SIG-M5 treated with dmso at 0.1 percent for 504 hours (cell line): ENCODE measurements around the gene ATF6.
"Not testable (repeated sequence)": the region's sequence is repeated elsewhere in the genome, so short reads cannot be mapped to it uniquely, and the experiment has no call there.

ENCODE experiments used
- DNase-seq: peaks from one replicate; lab custom pipeline; 2025; ENCODE audit not compliant: unreplicated experiment; lab: John Stamatoyannopoulos, UW

ATF6 gene, protein sequence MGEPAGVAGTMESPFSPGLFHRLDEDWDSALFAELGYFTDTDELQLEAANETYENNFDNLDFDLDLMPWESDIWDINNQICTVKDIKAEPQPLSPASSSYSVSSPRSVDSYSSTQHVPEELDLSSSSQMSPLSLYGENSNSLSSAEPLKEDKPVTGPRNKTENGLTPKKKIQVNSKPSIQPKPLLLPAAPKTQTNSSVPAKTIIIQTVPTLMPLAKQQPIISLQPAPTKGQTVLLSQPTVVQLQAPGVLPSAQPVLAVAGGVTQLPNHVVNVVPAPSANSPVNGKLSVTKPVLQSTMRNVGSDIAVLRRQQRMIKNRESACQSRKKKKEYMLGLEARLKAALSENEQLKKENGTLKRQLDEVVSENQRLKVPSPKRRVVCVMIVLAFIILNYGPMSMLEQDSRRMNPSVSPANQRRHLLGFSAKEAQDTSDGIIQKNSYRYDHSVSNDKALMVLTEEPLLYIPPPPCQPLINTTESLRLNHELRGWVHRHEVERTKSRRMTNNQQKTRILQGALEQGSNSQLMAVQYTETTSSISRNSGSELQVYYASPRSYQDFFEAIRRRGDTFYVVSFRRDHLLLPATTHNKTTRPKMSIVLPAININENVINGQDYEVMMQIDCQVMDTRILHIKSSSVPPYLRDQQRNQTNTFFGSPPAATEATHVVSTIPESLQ

DNA sequence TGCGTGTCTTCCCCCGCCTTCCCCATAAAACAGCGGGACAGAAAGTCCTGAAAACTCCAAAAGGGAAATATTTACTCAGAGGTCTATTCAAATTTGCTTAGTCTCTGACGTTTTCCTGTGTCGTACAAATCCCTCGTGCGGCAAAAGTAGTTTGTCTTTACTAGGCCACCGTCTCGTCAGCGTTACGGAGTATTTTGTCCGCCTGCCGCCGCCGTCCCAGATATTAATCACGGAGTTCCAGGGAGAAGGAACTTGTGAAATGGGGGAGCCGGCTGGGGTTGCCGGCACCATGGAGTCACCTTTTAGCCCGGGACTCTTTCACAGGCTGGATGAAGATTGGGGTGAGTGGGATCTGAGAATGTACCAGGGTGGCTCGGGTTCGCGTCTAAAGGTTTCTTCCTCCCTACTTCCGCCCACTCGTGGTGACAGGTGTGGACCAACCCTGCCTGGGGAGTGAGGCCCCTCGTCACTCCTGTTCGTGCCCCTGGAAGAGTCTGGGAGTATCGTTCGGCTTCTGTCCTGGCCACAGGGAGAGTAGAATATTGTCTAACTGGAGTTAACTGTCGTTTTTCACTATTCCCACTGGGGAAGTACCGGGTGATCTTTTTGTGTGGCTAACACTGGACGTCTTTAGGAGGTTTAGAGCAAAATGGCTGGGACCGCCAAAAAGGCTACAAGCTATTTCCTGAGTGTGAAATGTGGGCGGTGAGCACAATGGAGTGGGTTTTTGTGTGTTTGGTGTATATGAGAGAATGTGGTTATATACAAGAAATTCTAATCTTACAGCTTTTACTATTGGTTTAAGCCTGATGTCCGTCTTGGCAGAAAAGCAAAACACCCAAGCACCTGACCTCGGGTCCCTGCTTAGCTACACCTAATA lies at the start of gene ATF6:
Gene ATF6 (plus strand): TSS at position 219 of the 880 bp plus-strand sequence. CDS start 41 bp downstream, at position 260.
- peak; percentile 99 for DNase-seq

DNA sequence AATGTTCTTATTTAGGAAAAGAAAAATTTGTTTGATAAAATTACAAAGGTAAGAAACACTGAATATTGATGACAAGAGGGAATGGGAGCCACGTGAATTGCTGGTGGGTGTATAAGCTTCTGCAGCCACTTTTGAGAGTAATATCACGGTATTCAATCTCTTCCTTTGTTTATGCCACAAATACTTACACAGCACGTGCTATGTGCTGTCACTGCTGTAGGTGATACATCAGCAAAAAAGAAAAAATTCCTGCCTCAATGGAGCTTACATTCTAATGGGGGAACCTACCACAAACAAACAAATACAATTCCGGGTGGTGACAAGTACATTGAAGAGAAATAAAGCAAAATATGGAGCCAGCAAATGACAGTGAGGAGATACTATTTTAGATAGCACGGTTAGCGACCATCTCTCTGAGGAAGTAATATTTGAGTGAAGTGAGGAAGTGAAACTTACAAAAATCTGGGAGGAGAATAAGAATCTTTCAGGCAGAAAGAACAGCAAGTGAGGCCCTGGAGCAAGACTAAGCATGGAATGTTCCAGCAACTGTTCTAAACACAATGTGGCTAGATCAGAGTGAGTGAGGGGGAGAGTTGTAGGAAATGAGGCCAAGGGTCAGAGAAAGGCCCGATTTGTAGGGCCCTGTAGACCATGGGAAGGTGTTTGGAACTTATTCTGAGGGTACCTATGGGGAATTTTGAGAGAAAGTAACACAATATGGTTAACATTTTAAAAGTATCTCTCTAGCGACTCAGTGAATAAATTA lies 47.4 kb upstream of the ATF6 start:
- peak; percentile 79 for DNase-seq

DNA sequence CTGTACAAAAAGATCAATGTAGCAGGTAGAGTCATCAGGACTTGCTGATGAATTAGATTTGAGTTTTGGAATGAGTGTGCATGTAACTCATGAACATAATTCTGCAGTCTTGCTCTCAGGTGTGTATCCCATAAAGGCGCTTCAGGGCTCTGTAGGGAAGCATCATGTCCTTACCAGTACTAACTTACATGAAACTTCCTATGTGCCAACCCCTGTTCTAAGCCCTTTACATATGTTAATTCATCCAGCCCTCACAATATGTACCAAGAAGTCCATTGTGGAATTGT lies 46.9 kb upstream of the ATF6 start:
- DNase-seq, result no peak

DNA sequence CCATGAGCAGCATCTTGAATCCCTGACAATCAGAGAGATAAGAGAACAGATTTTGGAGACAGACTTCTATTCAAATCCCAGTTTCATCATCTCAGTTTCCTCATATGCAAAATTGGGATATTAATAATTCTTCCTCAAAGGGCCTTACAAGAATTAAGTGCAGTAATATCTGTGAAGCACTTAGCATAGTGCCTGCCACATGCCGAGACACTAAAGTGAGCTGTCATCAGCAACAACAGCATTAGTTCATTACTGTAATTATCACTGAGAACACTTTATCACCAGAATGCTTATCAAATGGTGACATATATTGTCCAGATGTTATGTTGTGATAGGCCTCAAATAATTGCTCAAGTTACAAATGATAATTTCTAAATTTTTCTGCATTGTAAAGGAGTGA lies 45.7 kb upstream of the ATF6 start:
- no peak for DNase-seq

DNA sequence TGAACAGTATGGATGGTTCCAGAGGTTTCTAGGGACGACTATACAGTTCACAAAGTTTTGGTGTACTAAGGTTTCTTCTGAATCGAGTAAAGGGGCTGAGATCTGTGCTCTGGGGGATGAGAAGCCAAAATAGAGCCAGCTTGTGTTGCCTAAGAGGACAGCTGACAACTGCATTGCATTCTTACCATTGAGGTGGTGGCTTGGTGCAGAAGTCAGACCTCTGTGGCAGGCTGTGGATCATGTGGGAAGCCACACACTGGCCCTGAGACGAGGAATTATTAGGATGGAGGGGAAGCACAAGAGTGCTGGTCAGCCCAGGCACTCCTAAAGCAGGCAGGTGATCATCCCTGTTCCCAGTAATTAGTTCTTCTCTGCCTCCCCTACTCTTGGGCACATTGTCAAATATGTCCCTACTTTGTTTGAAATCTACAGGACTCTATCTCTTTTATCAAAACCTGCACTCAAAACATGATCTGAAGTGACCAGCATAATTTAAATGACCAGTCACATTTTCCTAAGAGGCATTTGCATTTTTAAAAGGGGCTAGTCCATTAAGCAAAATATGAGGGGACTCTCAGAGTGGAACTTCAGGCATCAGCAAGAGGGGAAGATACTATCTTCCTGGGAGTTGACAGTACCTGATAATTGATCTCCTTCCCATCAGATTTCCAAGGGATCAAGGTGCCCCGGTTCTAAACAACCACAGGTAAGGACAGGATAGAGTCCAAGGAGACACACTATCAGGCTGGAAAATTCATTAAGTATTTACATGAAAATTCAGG lies 45.0 kb upstream of the ATF6 start, which contains the start of gene FCRLB:
Gene FCRLB (plus strand): TSS at position 589 of the 782 bp plus-strand sequence. CDS start 1,129 bp downstream, outside the sequence.
- no peak for DNase-seq

DNA sequence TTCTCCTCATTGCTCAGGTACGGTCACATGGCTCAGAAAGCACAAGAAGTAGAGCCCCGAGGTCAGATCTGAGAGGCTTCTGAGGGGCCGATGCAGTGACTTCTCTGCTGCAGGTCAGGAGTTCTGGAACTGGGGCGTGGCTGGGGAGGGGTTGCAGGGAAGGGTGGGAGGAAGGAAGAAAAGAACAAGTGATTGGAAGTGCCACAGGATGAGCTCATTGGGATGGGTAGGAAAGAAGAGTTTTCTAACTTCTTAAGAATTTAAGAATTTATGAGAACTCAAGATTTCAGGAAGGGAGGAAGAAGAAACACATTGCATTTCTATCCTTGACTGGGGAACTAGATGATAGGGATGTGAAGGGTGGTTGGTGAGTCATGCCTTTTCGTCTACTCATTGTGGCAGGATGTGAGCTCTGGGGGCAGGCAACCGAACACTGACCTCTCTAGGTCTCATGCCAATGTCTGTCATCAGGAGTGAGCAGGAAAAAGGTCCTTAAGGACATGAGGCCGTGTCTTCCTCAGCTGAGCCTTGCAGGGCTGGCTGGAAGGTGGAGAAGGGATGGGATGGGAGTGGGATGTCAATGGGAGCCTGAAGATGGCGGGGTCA lies 44.3 kb upstream of the ATF6 start:
- peak; percentile 91 for DNase-seq

DNA sequence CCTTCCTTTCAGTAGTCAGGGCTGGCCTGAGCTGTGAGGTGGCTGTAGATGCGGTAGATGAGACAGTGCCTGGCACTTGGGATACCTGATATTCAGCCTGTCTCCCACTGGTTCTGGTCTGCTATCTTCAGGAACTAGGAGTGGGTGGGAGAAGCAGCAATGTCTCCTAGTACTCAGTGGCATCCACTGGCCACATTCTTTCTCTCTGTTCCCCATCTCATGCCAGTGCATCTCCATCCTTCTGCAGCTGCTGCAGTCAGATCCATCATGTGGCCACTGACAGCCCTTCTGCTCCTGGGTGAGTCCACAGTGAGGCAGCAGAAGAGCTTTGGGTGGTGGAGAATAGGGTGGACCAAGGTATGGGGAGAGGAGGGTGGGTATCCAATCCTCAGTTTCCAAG lies 43.7 kb upstream of the ATF6 start:
- no peak for DNase-seq

DNA sequence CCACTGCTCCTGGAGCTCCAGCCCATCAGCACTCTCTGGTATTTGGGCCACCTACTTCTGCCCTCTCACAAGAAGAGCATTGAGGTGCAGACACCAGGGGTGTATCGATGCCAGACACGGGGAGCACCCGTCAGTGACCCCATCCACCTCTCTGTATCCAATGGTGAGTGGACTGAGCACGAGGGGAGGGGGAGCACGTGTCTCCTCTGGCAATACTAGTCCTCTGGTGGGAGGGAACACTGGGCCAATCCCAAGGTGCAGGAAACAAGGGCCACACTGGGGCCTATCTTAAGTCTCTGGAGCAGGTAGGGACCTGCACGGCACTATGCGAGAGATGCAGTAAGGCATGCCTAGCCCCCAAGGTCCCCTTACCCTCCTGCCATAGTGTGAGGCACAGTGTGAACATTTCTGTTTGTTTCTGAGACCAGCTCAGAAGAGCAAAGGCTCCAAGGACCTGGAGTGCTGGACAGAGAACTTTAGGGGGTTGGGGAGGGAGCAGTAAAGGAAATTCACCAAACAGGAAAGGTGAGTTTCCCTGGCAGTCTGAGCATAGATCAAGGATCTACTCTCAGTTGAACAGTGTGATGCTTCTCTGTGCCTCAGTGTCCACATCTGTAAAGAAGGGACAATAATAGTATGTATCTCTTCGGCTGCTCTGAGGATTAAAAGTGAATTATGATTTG lies 42.5 kb upstream of the ATF6 start:
- no peak for DNase-seq

DNA sequence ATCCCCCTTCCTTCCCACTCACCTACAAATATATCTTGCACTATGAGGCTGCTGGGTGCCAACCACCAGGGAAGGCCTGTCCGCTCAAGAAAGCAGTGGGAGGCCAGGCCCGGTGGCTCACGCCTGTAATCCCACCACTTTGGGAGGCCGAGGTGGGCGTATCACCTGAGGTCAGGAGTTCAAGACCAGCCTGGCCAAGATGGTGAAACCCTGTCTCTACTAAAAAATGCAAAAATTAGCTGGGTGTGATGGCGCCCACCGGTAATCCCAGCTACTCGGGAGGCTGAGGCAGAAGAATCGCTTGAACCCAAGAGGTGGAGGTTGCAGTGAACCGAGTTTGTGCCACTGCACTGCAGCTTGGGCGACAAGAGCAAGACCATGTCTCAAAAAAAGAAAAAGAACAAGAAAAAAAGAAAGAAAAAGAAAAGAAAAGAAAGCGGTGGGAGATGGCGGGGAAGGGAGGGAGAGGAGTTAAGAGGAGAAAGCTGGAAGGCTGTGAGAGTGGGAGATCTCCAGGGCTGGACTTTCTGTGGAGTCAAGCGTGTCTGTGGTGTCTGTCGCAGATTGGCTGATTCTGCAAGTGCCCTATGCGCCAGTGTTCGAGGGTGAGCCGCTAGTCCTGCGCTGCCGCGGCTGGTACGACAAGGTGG lies 40.7 kb upstream of the ATF6 start:
- DNase-seq, result not testable (repeated sequence)

DNA sequence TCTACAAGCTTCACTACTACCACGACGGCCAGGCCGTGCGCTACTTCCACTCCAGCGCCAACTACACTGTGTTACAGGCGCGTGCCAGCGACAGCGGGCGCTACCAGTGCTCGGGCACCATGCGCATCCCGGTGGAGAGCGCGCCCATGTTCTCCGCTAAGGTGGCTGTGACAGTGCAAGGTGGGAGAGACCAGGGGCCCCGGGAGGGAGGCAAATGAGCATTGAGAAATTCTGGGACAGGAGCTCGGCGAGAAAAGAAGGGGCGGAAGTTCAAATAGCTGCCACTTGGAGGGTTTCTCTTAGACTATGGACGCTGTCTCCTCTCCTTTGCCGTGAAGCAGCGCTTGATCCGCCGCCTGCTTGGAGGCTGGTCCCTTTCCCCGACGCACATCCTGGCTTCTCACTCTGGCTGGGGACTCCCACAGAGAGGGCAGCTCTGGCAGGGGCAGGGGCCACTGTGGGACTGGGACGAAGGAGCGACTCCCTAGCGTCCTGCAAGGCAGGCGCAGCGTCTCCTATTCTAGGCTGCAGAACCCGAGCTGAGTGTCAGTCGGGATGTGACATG lies 40.1 kb upstream of the ATF6 start:
- DNase-seq, result peak; percentile 67

DNA sequence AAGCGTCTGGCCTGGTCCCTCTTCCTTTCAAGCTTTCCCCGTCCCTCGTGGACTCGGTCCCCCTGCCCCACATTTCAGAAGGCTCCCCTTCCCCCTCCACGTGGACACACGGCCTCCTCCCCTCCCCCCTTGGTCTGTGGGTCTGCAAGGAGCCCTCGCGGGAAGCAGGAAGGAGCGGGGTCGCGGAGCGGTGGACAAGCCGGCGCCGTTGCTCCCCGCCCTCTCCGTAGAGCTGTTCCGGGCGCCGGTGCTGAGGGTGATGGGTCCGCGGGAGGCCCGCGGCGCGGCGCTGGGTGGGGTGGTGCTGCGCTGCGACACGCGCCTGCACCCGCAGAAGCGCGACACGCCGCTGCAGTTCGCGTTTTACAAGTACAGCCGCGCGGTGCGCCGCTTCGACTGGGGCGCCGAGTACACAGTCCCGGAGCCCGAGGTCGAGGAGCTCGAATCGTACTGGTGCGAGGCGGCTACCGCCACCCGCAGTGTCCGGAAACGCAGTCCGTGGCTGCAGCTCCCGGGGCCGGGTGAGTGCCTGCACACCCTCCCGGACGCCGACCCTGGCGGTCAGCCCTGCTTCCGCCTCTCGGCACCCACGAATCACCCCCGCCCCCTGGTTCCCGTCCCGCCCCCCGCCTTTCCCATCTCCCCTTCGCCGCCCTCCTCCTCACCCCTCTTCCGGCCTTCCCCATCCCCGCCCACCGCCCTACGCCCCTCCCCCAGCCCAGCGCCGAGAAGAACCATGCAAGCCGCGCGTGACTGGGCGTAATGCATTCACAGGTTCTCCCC lies 39.5 kb upstream of the ATF6 start:
- peak; percentile 71 for DNase-seq

DNA sequence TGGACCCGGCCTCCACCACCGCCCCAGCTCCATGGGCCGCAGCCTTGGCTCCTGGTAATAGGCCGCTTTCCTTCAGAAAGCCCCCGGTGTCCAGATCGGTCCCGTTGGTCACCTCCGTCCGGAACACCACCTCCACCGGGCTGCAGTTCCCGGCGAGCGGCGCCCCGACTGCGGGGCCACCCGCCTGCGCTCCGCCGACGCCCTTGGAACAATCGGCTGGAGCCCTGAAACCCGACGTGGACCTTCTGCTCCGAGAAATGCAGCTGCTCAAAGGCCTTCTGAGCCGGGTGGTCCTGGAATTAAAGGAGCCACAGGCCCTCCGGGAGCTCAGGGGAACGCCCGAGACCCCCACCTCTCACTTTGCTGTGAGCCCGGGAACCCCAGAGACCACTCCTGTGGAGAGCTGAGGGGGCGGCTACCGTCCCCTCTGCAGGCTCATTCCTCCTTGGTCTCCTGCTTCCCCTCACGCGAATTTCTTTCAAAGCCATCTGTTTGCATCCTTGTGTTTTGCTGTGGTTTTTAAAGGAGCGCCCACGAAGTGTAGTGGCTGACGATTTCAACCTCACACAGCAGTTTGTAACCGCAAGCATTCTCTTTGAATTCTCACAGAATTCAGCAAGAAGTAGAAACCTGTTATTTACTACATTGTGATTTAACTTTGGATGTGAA lies 38.7 kb upstream of the ATF6 start:
- DNase-seq, result peak; percentile 62

DNA sequence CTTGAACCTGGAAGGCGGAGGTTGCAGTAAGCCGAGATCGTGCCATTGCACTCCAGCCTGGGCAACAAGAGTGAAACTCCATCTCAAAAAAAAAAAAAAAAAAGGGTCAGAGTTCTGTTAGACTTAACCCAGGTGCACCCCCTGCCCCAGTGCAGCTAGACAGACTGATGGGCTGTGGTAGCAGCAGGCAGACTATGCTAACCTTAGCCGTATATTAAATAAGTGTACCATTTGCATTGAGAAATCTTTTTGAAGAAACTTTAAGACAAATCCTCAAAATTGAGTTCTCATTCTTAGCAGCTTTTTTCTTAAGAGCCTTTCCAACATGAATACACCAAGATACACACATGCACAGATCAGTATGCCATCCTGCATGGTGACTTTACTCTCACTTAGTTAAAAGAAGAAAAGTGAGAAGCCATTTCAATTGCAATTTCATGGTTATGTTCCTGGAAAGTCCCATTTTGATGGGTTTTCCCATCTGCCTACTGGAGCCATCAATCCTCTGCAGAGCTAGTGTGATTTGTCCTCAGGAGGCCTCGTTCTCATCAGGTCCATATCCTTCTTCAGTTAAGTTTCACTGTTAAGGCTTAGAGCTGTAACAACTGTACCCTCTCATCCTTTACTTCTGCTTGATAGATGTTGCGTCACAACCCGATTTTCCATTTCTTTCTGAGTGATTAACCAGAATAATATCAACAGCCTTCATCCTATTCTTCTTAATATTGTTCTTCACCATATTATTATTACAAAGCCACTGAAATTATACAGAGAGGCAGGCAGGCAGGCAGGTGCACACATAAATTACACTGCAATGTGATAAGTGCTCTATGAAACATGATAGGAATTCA lies 37.5 kb upstream of the ATF6 start:
- DNase-seq, result peak; percentile 32

DNA sequence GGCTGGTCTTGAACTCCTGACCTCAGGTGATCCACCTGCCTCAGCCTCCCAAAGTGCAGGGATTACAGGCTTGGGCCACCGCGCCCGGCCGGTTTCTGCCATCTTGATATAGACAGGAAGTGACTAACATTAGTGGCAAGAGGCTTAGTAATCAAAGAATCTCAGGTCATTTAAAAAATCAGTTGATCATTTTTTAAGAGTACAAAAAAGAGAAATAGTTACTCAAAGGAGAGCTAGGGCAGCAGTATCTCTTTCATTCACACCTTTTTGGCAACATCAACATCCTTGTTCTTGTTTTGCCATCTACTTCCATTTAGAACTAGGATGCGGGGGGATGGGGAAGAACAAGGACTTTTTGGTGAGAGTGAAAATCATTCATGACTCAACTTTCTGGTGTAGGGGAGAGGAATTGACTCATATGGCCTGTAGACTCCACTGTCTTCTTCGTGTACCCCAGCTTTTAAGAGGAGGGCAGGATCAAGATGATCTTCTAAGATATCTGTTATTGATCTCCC lies 36.0 kb upstream of the ATF6 start:
- peak; percentile 80 for DNase-seq

DNA sequence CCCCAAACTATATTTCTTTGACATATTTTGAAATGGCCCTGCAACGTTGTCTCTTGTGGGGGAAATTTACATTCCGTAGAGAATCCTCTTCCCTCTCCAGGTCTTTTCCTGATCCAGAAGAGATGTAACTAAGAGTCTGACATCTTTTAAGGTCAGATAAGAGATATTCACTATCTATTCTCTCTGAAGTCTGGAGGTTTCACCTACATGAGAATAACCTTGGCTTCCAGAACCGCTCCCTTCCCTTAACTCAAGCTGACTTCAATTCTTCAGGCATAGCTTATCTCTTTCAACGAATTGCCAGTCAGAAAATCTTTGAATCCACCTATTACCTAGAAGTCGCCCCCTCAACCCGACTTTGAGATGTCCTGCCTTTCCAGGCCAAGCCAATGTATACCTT lies 34.9 kb upstream of the ATF6 start:
- DNase-seq, result no peak
